PC-3 (cell line): ENCODE measurements around the gene SWT1. TPM values are rescaled to one million over a fixed set of nuclear protein-coding genes. Genes with fewer than 3 reads are reported as not detected.

Experiments
- ATAC-seq: fragments of 200-7000 bp; cut with Tn5 transposase; 2 replicates; pipeline ENCODE4 v1.9.1; 2020; ENCODE audit warnings: mild to moderate bottlenecking, moderate library complexity
- BruUV-seq: library from RNA; stranded (reverse); fragments of 400-500 nt; replicated peaks from 2 replicates; lab custom pipeline; 2021; lab: Mats Ljungman, UMichigan
- CTCF ChIA-PET: fragments of 300-600 bp; sonication (Branson Sonifier 250); formaldehyde crosslinking; loops from one replicate; lab custom pipeline; 2022; ENCODE audit warnings: antibody characterized with exemption; lab: Charles Lee
- POLR2A ChIA-PET: fragments of 300-600 bp; sonication (Branson Sonifier 250); formaldehyde crosslinking; loops from one replicate; lab custom pipeline; 2022; ENCODE audit warnings: antibody characterized with exemption; ENCODE audit not compliant: unreplicated experiment; lab: Charles Lee
- DNase-seq: peaks from one replicate; pipeline ENCODE4 v3.0.0-alpha.2; 2015
- H2AFZ ChIP-seq: fragments of 300-600 bp; sonication (generic); 2 replicates; pipeline ENCODE4 v1.6.0; 2016; ENCODE audit warnings: antibody characterized with exemption, low read length
- H3F3A ChIP-seq: fragments of 300-600 bp; sonication (generic); one replicate; pipeline ENCODE4 v1.6.0; 2017; ENCODE audit warnings: antibody characterized with exemption, low read length, control low read depth, mild to moderate bottlenecking; ENCODE audit not compliant: unreplicated experiment
- H3K27ac ChIP-seq: fragments of 300-600 bp; sonication (generic); 2 replicates; pipeline ENCODE4 v1.5.1; 2016; ENCODE audit warnings: mild to moderate bottlenecking, low read length
- H3K27me3 ChIP-seq: fragments of 300-600 bp; sonication (generic); 2 replicates; pipeline ENCODE4 v1.6.1; 2016; ENCODE audit warnings: low read length, mixed read lengths
- H3K36me3 ChIP-seq: fragments of 300-600 bp; sonication (generic); 2 replicates; pipeline ENCODE4 v1.6.1; 2016; ENCODE audit warnings: low read depth, mixed run types, low read length, mixed read lengths
- H3K4me1 ChIP-seq: fragments of 300-600 bp; sonication (generic); 2 replicates; pipeline ENCODE4 v1.5.1; 2016; ENCODE audit warnings: low read length; ENCODE audit not compliant: insufficient read depth
- H3K4me2 ChIP-seq: fragments of 300-600 bp; sonication (generic); 2 replicates; pipeline ENCODE4 v1.6.0; 2016; ENCODE audit warnings: low read length
- H3K4me3 ChIP-seq: fragments of 300-600 bp; sonication (generic); 2 replicates; pipeline ENCODE4 v1.5.1; 2016; ENCODE audit warnings: mild to moderate bottlenecking, low read length, mixed read lengths
- H3K79me2 ChIP-seq: fragments of 300-600 bp; sonication (generic); 2 replicates; pipeline ENCODE4 v1.6.1; 2017; ENCODE audit warnings: low read length, mixed read lengths
- H3K9ac ChIP-seq: fragments of 300-600 bp; sonication (generic); 2 replicates; pipeline ENCODE4 v1.6.0; 2016; ENCODE audit warnings: mild to moderate bottlenecking, low read length
- H3K9me2 ChIP-seq: fragments of 300-600 bp; sonication (generic); replicated peaks from 2 replicates; pipeline ENCODE4 v1.6.1; 2016; ENCODE audit warnings: mixed run types, low read length, mixed read lengths
- H3K9me3 ChIP-seq: fragments of 300-600 bp; sonication (generic); 2 replicates; pipeline ENCODE4 v1.6.1; 2016; ENCODE audit warnings: low read length, mixed read lengths
- H4K20me1 ChIP-seq: fragments of 300-600 bp; sonication (generic); 2 replicates; pipeline ENCODE4 v1.6.1; 2016; ENCODE audit warnings: low read length, mixed read lengths
- EZH2 ChIP-seq: fragments of 300-600 bp; sonication (generic); IDR thresholded peaks from one replicate; pipeline ENCODE4 v1.6.1; 2017; ENCODE audit warnings: antibody characterized with exemption, mild to moderate bottlenecking, low read length; ENCODE audit not compliant: unreplicated experiment
- EZH2phosphoT487 ChIP-seq: fragments of 300-600 bp; sonication (generic); IDR thresholded peaks from 2 replicates; pipeline ENCODE4 v1.6.1; 2018; ENCODE audit warnings: mild to moderate bottlenecking, antibody characterized with exemption, low read length, borderline replicate concordance
- intact Hi-C: fragments of 100-400 bp; cut with micrococcal nuclease; formaldehyde crosslinking; loops from 2 replicates; pipeline ENCODE4 v1.9.0; 2023
- total RNA-seq: library from RNA; depleted of rRNA; stranded (reverse); fragments of >200 nt; gene quantifications from 2 replicates; pipeline ENCODE4 v1.2.3, GENCODE V29; 2014
- TF ChIP-seq, protein P1 (sequence below): fragments of 300-600 bp; sonication (generic); conservative IDR thresholded peaks from 2 replicates; pipeline ENCODE4 v1.5.1; 2017; ENCODE audit warnings: antibody characterized with exemption, low read depth, mild to moderate bottlenecking, low read length

Gene SWT1
- total RNA-seq, 1 experiment from 2014 or later, result 0.69 TPM

DNA sequence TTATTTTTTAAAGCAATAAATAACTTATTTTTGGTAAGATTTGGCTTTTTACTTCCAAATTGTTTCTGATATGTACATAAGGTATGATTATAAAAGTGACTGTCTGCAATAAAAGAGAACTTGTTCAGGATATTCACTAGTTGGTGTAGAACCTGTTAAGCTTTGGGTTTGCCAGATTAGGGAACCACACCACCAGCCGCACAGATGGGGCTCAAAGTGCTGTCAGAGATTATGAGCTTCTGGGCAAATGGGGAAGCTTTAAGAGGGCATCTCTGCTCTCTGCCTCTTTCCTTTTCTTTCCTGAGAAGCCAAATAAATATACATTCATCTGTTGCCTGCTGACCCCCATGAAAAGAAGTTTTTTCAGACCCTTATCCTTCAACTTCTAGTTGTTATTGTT, 134.7 kb downstream of the SWT1 start:
- Histone ChIP-seq H3K27me3 (no peaks in the 10 kb centered on the region), H3K9ac (no peak overlapping the region), H3K4me2 (no peak overlapping the region), H3K9me3 (no peaks in the 10 kb centered on the region), H3K27ac (no peak overlapping the region), H3K9me2 (no peaks in the 10 kb centered on the region), H3K36me3 (peaks cover 12% of the 10 kb centered on the region; the same call in 1 of the 2 replicates), H3K4me1 (no peaks in the 10 kb centered on the region), H3F3A (no peaks in the 10 kb centered on the region), H3K4me3 (no peak overlapping the region), H2AFZ (no peak overlapping the region), H3K79me2 (no peaks in the 10 kb centered on the region), H4K20me1 (no peaks in the 10 kb centered on the region)
- TF ChIP-seq EZH2phosphoT487 (no peak), EZH2 (no peak)
- TF ChIP-seq, protein P1, sequence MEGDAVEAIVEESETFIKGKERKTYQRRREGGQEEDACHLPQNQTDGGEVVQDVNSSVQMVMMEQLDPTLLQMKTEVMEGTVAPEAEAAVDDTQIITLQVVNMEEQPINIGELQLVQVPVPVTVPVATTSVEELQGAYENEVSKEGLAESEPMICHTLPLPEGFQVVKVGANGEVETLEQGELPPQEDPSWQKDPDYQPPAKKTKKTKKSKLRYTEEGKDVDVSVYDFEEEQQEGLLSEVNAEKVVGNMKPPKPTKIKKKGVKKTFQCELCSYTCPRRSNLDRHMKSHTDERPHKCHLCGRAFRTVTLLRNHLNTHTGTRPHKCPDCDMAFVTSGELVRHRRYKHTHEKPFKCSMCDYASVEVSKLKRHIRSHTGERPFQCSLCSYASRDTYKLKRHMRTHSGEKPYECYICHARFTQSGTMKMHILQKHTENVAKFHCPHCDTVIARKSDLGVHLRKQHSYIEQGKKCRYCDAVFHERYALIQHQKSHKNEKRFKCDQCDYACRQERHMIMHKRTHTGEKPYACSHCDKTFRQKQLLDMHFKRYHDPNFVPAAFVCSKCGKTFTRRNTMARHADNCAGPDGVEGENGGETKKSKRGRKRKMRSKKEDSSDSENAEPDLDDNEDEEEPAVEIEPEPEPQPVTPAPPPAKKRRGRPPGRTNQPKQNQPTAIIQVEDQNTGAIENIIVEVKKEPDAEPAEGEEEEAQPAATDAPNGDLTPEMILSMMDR, result no peak
- no peak for DNase-seq
- no TSS peak for BruUV-seq
- ChIA-PET CTCF (no interaction called here), POLR2A (no interaction called here)
- ATAC-seq, result no peak
- intact Hi-C loops, result loop anchor here (5.0 kb wide), 1 partner anchor 54 kb away; no protein-coding TSS in a partner anchor

DNA sequence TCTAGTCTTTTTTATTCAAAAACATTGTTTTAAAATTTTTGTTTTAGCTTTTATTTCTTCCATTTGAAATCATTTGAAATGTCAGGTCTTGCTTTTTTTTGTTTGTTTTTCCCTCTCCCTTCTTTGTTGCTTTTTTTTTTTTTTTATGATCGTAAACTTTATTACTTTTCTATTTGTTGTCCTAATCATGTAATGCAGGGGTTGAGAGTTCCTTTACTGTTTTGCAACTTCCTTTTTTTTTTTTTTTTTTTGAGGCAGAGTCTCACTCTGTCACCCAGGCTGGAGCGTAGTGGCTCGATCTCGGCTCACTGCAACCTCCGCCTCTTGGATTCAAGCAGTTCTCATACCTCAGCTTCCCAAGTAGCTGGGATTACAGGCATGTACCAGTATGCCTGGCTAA, 135.3 kb downstream of the SWT1 start:
- BruUV-seq, result no TSS peak
- H2AFZ ChIP-seq, result no peak overlapping the region
- no peaks in the 10 kb centered on the region for H3K9me2 ChIP-seq
- ChIA-PET CTCF (no interaction called here), POLR2A (no interaction called here)
- H3K27ac ChIP-seq, result no peak overlapping the region
- H4K20me1 ChIP-seq, result no peaks in the 10 kb centered on the region
- no peaks in the 10 kb centered on the region for H3K79me2 ChIP-seq
- no peak overlapping the region for H3K4me2 ChIP-seq
- H3K27me3 ChIP-seq, result no peaks in the 10 kb centered on the region
- H3K9me3 ChIP-seq, result no peaks in the 10 kb centered on the region
- H3F3A ChIP-seq, result no peaks in the 10 kb centered on the region
- H3K9ac ChIP-seq, result no peak overlapping the region
- intact Hi-C loops, result loop anchor here (5.0 kb wide), 1 partner anchor 55 kb away; no protein-coding TSS in a partner anchor
- TF ChIP-seq EZH2, result no peak
- TF ChIP-seq, protein P1, result no peak
- no peak for TF ChIP-seq EZH2phosphoT487
- H3K4me3 ChIP-seq, result no peak overlapping the region
- no peak for DNase-seq
- ATAC-seq, result no peak
- peaks cover 16% of the 10 kb centered on the region; the same call in 1 of the 2 replicates for H3K36me3 ChIP-seq
- H3K4me1 ChIP-seq, result no peaks in the 10 kb centered on the region

DNA sequence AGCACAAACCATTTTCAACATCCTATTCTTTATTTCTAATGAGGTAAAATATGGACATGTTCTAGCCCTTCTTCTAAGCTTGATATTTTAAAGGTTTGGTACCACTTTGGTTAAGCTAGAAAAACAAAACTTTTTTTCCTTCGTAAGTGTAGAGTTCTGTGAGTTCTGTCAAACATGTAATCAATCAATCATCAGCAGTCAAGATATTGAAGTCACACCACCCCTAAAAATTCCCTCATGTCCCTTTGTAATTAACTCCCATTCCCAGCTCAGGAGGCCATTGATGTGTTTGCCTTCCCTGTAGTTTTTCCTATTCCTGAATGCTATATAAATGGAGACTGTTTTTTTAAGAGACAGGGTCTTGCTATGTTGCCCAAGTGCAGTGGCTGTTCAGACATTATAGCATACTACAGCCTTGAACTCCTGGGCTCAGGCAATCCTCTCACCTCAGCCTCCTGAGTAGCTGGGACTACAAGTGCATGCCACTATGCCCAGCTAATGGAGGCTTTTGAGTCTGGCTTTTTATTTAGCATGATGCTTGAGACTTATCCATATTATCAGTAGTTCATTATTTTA, 137.1 kb downstream of the SWT1 start:
- Histone ChIP-seq H3K4me3 (no peak overlapping the region), H4K20me1 (no peaks in the 10 kb centered on the region), H3F3A (no peaks in the 10 kb centered on the region), H3K4me1 (no peaks in the 10 kb centered on the region), H3K9me2 (no peaks in the 10 kb centered on the region), H3K9me3 (no peaks in the 10 kb centered on the region), H3K79me2 (no peaks in the 10 kb centered on the region), H3K27me3 (no peaks in the 10 kb centered on the region), H3K9ac (no peak overlapping the region), H3K27ac (no peak overlapping the region), H2AFZ (no peak overlapping the region), H3K36me3 (peaks cover 34% of the 10 kb centered on the region; the same call in 1 of the 2 replicates), H3K4me2 (no peak overlapping the region)
- intact Hi-C loops, result loop anchor here (5.0 kb wide), 1 partner anchor 57 kb away; no protein-coding TSS in a partner anchor
- POLR2A ChIA-PET, result no interaction called here
- CTCF ChIA-PET, result no interaction called here
- TF ChIP-seq EZH2 (no peak), EZH2phosphoT487 (no peak)
- TF ChIP-seq, protein P1, result no peak
- DNase-seq, result no peak
- no peak for ATAC-seq
- BruUV-seq, result no TSS peak
